B cell (primary cell): ENCODE data around the gene OR2W1. TPM values are rescaled to one million over a fixed set of nuclear protein-coding genes. Genes with fewer than 3 reads are reported as not detected.

Experiments
- ATAC-seq: fragments of 200-7000 bp; cut with Tn5 transposase; one replicate; pipeline ENCODE4 v1.10.0; 2021; ENCODE audit warnings: low read depth, mild to moderate bottlenecking, moderate number of reproducible peaks, moderate library complexity
- CTCF ChIA-PET: fragments of 350-600 bp; sonication (Branson Sonifier 250); formaldehyde crosslinking; loops from one replicate; lab custom pipeline; 2021; ENCODE audit warnings: antibody characterized with exemption, inconsistent platforms; lab: Charles Lee
- POLR2A ChIA-PET: fragments of 350-600 bp; sonication (Branson Sonifier 250); formaldehyde crosslinking; loops from one replicate; lab custom pipeline; 2021; ENCODE audit warnings: antibody characterized with exemption; lab: Charles Lee
- DNase-seq: peaks from one replicate; pipeline ENCODE4 v3.0.0; 2013
- H2AFZ ChIP-seq: 2 replicates; pipeline ENCODE4 v1.6.1; 2012; ENCODE audit warnings: mild to moderate bottlenecking, low read depth, low read length; ENCODE audit not compliant: insufficient read depth, poor library complexity, severe bottlenecking
- H3K27ac ChIP-seq, 2 donors: 1 replicate in 1 of 2; 2 replicates in 1 of 2; pipeline ENCODE4 v1.5.1; 2012 to 2013; ENCODE audit warnings: low read length in 2 of 2, mild to moderate bottlenecking in 2 of 2, moderate library complexity in 1 of 2
- H3K27me3 ChIP-seq, 4 experiments: fragments of 200-600 bp in 1 of 4; sonication (generic) in 1 of 4; replicated peaks in 1 of 4; 1 replicate in 2 of 4; 2 replicates in 2 of 4; pipeline versions ENCODE4 v1.6.1 to v1.7.0; 2013 to 2016; ENCODE audit warnings: low read length in 3 of 4, mild to moderate bottlenecking in 2 of 4, mixed read lengths in 1 of 4, moderate library complexity in 1 of 4; ENCODE audit not compliant: insufficient read depth in 4 of 4, control insufficient read depth in 3 of 4; ENCODE audit errors: control extremely low read depth in 1 of 4
- H3K36me3 ChIP-seq, 2 experiments: replicated peaks in 1 of 2; 1 replicate in 1 of 2; 2 replicates in 1 of 2; pipeline versions ENCODE4 v1.6.1 to v1.7.1; 2013; ENCODE audit warnings: low read length in 1 of 2; ENCODE audit not compliant: insufficient read depth in 2 of 2, control insufficient read depth in 1 of 2; ENCODE audit errors: control extremely low read depth in 1 of 2, extremely low read depth in 1 of 2
- H3K4me1 ChIP-seq, 2 donors: fragments of 200-600 bp in 1 of 2; sonication (generic) in 1 of 2; 1 replicate in 1 of 2; 2 replicates in 1 of 2; pipeline versions ENCODE4 v1.5.1 to v1.6.1; 2013 to 2017; ENCODE audit warnings: low read length in 2 of 2; ENCODE audit not compliant: control insufficient read depth in 2 of 2, insufficient read depth in 2 of 2
- H3K4me2 ChIP-seq: replicated peaks from 2 replicates; pipeline ENCODE3; 2012; ENCODE audit warnings: mild to moderate bottlenecking, low read depth, low read length; ENCODE audit not compliant: poor library complexity, severe bottlenecking
- H3K4me3 ChIP-seq, 5 experiments: fragments of 200-600 bp in 1 of 5; sonication (generic) in 1 of 5; 1 replicate in 3 of 5; 2 replicates in 2 of 5; pipeline versions ENCODE4 v1.5.1 to v1.7.0; 2011 to 2016; ENCODE audit warnings: low read length in 4 of 5, mild to moderate bottlenecking in 4 of 5, low read depth in 2 of 5, control low read depth in 1 of 5, moderate library complexity in 1 of 5; ENCODE audit not compliant: insufficient read depth in 1 of 5; ENCODE audit errors: control extremely low read depth in 1 of 5, extremely low read depth in 1 of 5
- H3K79me2 ChIP-seq: fragments of 200-600 bp; sonication (generic); one replicate; pipeline ENCODE4 v1.6.0; 2016; ENCODE audit warnings: low read length; ENCODE audit not compliant: control insufficient read depth, insufficient read depth
- H3K9ac ChIP-seq: fragments of 200-600 bp; sonication (generic); 2 replicates; pipeline ENCODE4 v1.6.1; 2017; ENCODE audit warnings: mild to moderate bottlenecking, low read length, moderate library complexity
- H3K9me3 ChIP-seq, 3 donors: one replicate each; pipeline versions ENCODE4 v1.6.1 to v1.7.1; 2013; ENCODE audit warnings: low read length in 2 of 3; ENCODE audit not compliant: control insufficient read depth in 2 of 3, insufficient read depth in 1 of 3; ENCODE audit errors: control extremely low read depth in 1 of 3
- H4K20me1 ChIP-seq: 2 replicates; pipeline ENCODE4 v1.6.0; 2012; ENCODE audit warnings: mild to moderate bottlenecking, low read length; ENCODE audit not compliant: insufficient read depth, control insufficient read depth, poor library complexity, severe bottlenecking
- H3K27ac Mint-ChIP-seq: one replicate; pipeline ENCODE4 v1.8.0; 2021; ENCODE audit warnings: mixed read lengths
- H3K27me3 Mint-ChIP-seq: one replicate; pipeline ENCODE4 v1.8.0; 2021; ENCODE audit warnings: mixed read lengths
- H3K4me1 Mint-ChIP-seq: one replicate; pipeline ENCODE4 v1.8.0; 2021; ENCODE audit warnings: mixed read lengths
- H3K4me3 Mint-ChIP-seq: one replicate; pipeline ENCODE4 v1.8.0; 2021; ENCODE audit warnings: mixed read lengths
- H3K9me3 Mint-ChIP-seq: one replicate; pipeline ENCODE4 v1.8.0; 2022; ENCODE audit warnings: mixed read lengths; ENCODE audit not compliant: insufficient read depth
- EZH2 ChIP-seq: IDR thresholded peaks from 2 replicates; pipeline ENCODE4 v1.6.1; 2012; ENCODE audit warnings: borderline replicate concordance, low read depth, mild to moderate bottlenecking, moderate library complexity, low read length; ENCODE audit not compliant: insufficient read depth, poor library complexity, severe bottlenecking
- WGBS: methylation state at CpG from one replicate; pipeline ENCODE4 v1.1.5; 2013; ENCODE audit warnings: missing lambda C conversion rate; ENCODE audit not compliant: insufficient coverage; 5-methylcytosine and 5-hydroxymethylcytosine counted together
- intact Hi-C: fragments of 100-400 bp; cut with micrococcal nuclease; formaldehyde crosslinking; loops from one replicate; pipeline ENCODE4 v1.10.0; 2022
- polyA plus RNA-seq: library from polyadenylated mRNA; depleted of rRNA; stranded (reverse); fragments of >200 nt; gene quantifications from 2 replicates; pipeline ENCODE4 v1.2.3, GENCODE V29; 2012
- total RNA-seq, 2 donors: library from RNA; stranded (reverse); fragments of 120-200 nt in 1 of 2; gene quantifications; 1 replicate in 1 of 2; 2 replicates in 1 of 2; pipeline versions ENCODE4 v1.2.3 to v1.2.4, GENCODE V29; 2013 to 2022
- TF ChIP-seq, protein P1 (sequence below): fragments of 200-600 bp; IDR thresholded peaks from one replicate; pipeline ENCODE4 v1.8.0; 2022; ENCODE audit warnings: antibody characterized with exemption, mild to moderate bottlenecking

The OR2W1 gene
- total and polyA plus RNA-seq, 2 donors (not counting 1 experiment from before 2014, with no cell fraction given), result not detected

DNA sequence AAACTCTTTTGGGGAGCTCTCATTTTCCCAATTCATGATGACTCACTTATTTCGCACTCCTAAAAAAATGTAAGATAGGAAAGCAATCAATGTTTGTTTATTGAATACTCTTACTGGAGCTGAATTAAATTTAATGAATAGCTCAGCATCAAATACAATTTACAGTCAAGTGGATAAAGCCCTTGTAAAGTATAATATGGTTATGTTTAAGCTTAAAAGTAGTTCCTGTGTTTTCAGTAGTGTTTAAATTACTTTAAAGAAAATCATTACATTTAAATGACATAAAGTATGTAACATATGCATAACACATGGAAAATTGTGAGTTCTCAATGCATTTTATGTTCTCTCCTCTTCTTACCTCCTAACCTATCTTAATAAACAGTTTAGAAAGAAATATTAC, 42.2 kb upstream of the OR2W1 start, which contains the start of gene OR2B3:
Gene OR2B3, minus strand, starts transcription at position 101 of the 400 bp plus-strand sequence. Its CDS starts 65 bp downstream, at position 36.
- no peaks in the 10 kb centered on the region for H3K4me1 ChIP-seq
- intact Hi-C loops, result no loop called here
- ATAC-seq (no peak), DNase-seq (no peak)
- H3K36me3 ChIP-seq, result no peaks in the 10 kb centered on the region
- TF ChIP-seq, protein P1, sequence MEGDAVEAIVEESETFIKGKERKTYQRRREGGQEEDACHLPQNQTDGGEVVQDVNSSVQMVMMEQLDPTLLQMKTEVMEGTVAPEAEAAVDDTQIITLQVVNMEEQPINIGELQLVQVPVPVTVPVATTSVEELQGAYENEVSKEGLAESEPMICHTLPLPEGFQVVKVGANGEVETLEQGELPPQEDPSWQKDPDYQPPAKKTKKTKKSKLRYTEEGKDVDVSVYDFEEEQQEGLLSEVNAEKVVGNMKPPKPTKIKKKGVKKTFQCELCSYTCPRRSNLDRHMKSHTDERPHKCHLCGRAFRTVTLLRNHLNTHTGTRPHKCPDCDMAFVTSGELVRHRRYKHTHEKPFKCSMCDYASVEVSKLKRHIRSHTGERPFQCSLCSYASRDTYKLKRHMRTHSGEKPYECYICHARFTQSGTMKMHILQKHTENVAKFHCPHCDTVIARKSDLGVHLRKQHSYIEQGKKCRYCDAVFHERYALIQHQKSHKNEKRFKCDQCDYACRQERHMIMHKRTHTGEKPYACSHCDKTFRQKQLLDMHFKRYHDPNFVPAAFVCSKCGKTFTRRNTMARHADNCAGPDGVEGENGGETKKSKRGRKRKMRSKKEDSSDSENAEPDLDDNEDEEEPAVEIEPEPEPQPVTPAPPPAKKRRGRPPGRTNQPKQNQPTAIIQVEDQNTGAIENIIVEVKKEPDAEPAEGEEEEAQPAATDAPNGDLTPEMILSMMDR, result no peak
- TF ChIP-seq EZH2, result no peak
- H3K4me3 ChIP-seq, result no peak within 1 kb of the TSS
- WGBS, result no CpG with 5 or more reads among the region's 1 CpG
- ChIA-PET POLR2A (no interaction called here), CTCF (no interaction called here)
- no peaks in the 10 kb centered on the region for H3K9me3 Mint-ChIP-seq
- H2AFZ ChIP-seq, result no peak within 1 kb of the TSS
- peaks cover 28% of the 10 kb centered on the region for H3K27me3 Mint-ChIP-seq
- no peak within 1 kb of the TSS for H3K9ac ChIP-seq
- no peak within 1 kb of the TSS for H3K4me2 ChIP-seq
- H4K20me1 ChIP-seq, result no peaks in the 10 kb centered on the region
- no peak within 1 kb of the TSS for H3K27ac Mint-ChIP-seq
- H3K4me1 Mint-ChIP-seq, result no peaks in the 10 kb centered on the region
- H3K79me2 ChIP-seq, result no peaks in the 10 kb centered on the region
- H3K4me3 Mint-ChIP-seq, result no peak within 1 kb of the TSS
- peaks cover 0 to 7% (median under 1%) of the 10 kb centered on the region in 4 experiments for H3K27me3 ChIP-seq
- H3K9me3 ChIP-seq, result no peaks in the 10 kb centered on the region
- no peak within 1 kb of the TSS for H3K27ac ChIP-seq

DNA sequence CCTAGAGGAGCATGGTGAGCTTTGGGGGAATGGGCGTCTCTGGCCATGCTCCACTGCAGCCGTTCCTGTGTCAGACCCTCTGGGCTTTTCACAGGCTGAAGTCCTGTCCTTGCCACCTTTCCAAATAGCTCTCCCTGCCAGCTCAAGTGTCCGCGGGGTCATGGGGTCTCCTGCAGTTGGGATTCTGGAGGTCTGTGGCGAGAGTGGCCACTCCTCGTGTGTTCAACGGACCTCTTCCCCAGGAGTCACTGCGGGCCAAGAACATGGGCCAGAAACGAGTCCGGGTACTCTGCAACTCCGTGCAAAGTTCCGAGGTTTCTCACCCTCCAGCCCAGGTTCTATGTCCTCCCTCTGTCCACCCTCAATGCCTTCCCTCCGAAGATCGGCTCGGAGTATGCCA, 37.5 kb upstream of the OR2W1 start:
- H3K4me2 ChIP-seq, result no peak overlapping the region
- H2AFZ ChIP-seq, result no peak overlapping the region
- Mint-ChIP-seq H3K4me1 (no peaks in the 10 kb centered on the region), H3K9me3 (no peaks in the 10 kb centered on the region), H3K4me3 (no peak overlapping the region), H3K27ac (no peak overlapping the region), H3K27me3 (peaks cover 27% of the 10 kb centered on the region)
- CTCF ChIA-PET, result interaction anchor here (1.1 kb wide), 1 partner anchor 17 kb away, joined by 3 read pairs; the partner anchor contains the start of gene OR2J1
- POLR2A ChIA-PET, result no interaction called here
- ATAC-seq (no peak), DNase-seq (no peak)
- no peaks in the 10 kb centered on the region for H3K79me2 ChIP-seq
- H3K9ac ChIP-seq, result no peak overlapping the region
- no peak for TF ChIP-seq EZH2
- TF ChIP-seq, protein P1, result no peak
- H3K4me1 ChIP-seq, result no peaks in the 10 kb centered on the region
- no peaks in the 10 kb centered on the region for H4K20me1 ChIP-seq
- intact Hi-C loops, result no loop called here
- H3K27me3 ChIP-seq, result peaks cover 0 to 4% (median 2%) of the 10 kb centered on the region in 4 experiments
- no peak overlapping the region for H3K27ac ChIP-seq
- WGBS, result 93% methylated on average over 12 of the region's 15 CpGs
- no peaks in the 10 kb centered on the region for H3K9me3 ChIP-seq
- no peaks in the 10 kb centered on the region for H3K36me3 ChIP-seq
- H3K4me3 ChIP-seq, result no peak overlapping the region
